ENCODE data around the gene IRF4. TPM values are rescaled to one million over a fixed set of nuclear protein-coding genes. Genes with fewer than 3 reads are reported as not detected.

IRF4 gene
- total and polyA plus RNA-seq, 2 donors (not counting 1 experiment from before 2014, with no cell fraction given): 75.7 to 142 TPM

GRCh38 chr6:343960-344815 is 47.4 kb upstream of the IRF4 start:
- peaks cover 76% of the 10 kb centered on the region for H3K4me1 Mint-ChIP-seq
- H3K9me3 Mint-ChIP-seq (ENCODE audit: insufficient read depth): no peaks in the 10 kb centered on the region
- H3K4me3 Mint-ChIP-seq: no peak overlapping the region
- H3K4me2 ChIP-seq (replicated peaks; ENCODE audit: low read depth, low read length, poor library complexity, severe bottlenecking): no peak overlapping the region
- peaks cover 58 to 90% of the 10 kb centered on the region in 2 donors for H3K4me1 ChIP-seq (ENCODE audit: control insufficient read depth in 2 of 2, insufficient read depth in 2 of 2, low read length in 2 of 2)
- H3K27ac Mint-ChIP-seq: peak overlapping the region; percentile 18
- intact Hi-C loops (cut with micrococcal nuclease): no loop called here
- H3K27ac ChIP-seq (ENCODE audit: low read length in 2 of 2): no peak overlapping the region
- H3K9ac ChIP-seq (ENCODE audit: low read length): no peak overlapping the region
- TF ChIP-seq CTCF (IDR thresholded peaks at IDR 0.05) (no peak), EZH2 (IDR thresholded peaks at IDR 0.05; ENCODE audit: borderline replicate concordance, insufficient read depth, low read depth, low read length, poor library complexity, severe bottlenecking) (no peak)
- ATAC-seq (ENCODE audit: low read depth) (no peak), DNase-seq (no peak)
- WGBS (ENCODE audit: insufficient coverage): 93% methylated on average over 20 of the region's 20 CpGs
- H3K4me3 ChIP-seq (ENCODE audit: control extremely low read depth in 1 of 5, extremely low read depth in 1 of 5, insufficient read depth in 1 of 5, low read depth in 2 of 5, low read length in 4 of 5): no peak overlapping the region
- CTCF ChIA-PET: interaction anchor here (0.8 to 1.4 kb wide), 2 partner anchors 17 to 54 kb away, joined by 4 to 5 read pairs; no protein-coding TSS in a partner anchor
- H3K27me3 Mint-ChIP-seq: no peaks in the 10 kb centered on the region
- peaks cover 0 to 76% of the 10 kb centered on the region in 2 experiments for H3K36me3 ChIP-seq (replicated peaks in 1 of 2; ENCODE audit: control extremely low read depth in 1 of 2, control insufficient read depth in 1 of 2, extremely low read depth in 1 of 2, insufficient read depth in 2 of 2, low read length in 1 of 2)
- POLR2A ChIA-PET: no interaction called here
- no peak overlapping the region for H2AFZ ChIP-seq (ENCODE audit: insufficient read depth, low read depth, low read length, poor library complexity, severe bottlenecking)
- peaks cover 0 to 41% (median 0%) of the 10 kb centered on the region in 3 donors for H3K9me3 ChIP-seq (ENCODE audit: control extremely low read depth in 1 of 3, control insufficient read depth in 2 of 3, insufficient read depth in 1 of 3, low read length in 2 of 3)
- H4K20me1 ChIP-seq (ENCODE audit: control insufficient read depth, insufficient read depth, low read length, poor library complexity, severe bottlenecking): no peaks in the 10 kb centered on the region
- H3K79me2 ChIP-seq (ENCODE audit: control insufficient read depth, insufficient read depth, low read length): peaks cover 86% of the 10 kb centered on the region
- no peaks in the 10 kb centered on the region for H3K27me3 ChIP-seq (replicated peaks in 1 of 4; ENCODE audit: control extremely low read depth in 1 of 4, control insufficient read depth in 3 of 4, insufficient read depth in 4 of 4, low read length in 3 of 4)

GRCh38 chr6:344816-345340 is 46.7 kb upstream of the IRF4 start:
- WGBS (ENCODE audit: insufficient coverage): 96% methylated on average over 4 of the region's 8 CpGs
- CTCF ChIA-PET: interaction anchor here (1.2 to 1.4 kb wide), 2 partner anchors 16 to 32 kb away, joined by 3 to 4 read pairs; no protein-coding TSS in a partner anchor

More at GRCh38 chr6:344816-345340, 46.7 kb upstream of the IRF4 start:
- Histone ChIP-seq H3K27me3 (replicated peaks in 1 of 4; ENCODE audit: control extremely low read depth in 1 of 4, control insufficient read depth in 3 of 4, insufficient read depth in 4 of 4, low read length in 3 of 4) (no peaks in the 10 kb centered on the region), H3K4me1 (ENCODE audit: control insufficient read depth in 2 of 2, insufficient read depth in 2 of 2, low read length in 2 of 2) (peaks cover 52 to 90% of the 10 kb centered on the region in 2 donors), H3K36me3 (replicated peaks in 1 of 2; ENCODE audit: control extremely low read depth in 1 of 2, control insufficient read depth in 1 of 2, extremely low read depth in 1 of 2, insufficient read depth in 2 of 2, low read length in 1 of 2) (peaks cover 0 to 82% of the 10 kb centered on the region in 2 experiments), H3K9ac (ENCODE audit: low read length) (no peak overlapping the region), H2AFZ (ENCODE audit: insufficient read depth, low read depth, low read length, poor library complexity, severe bottlenecking) (no peak overlapping the region), H3K27ac (ENCODE audit: low read length in 2 of 2) (no peak overlapping the region), H3K4me2 (replicated peaks; ENCODE audit: low read depth, low read length, poor library complexity, severe bottlenecking) (no peak overlapping the region), H3K79me2 (ENCODE audit: control insufficient read depth, insufficient read depth, low read length) (peaks cover 90% of the 10 kb centered on the region), H3K9me3 (ENCODE audit: control extremely low read depth in 1 of 3, control insufficient read depth in 2 of 3, insufficient read depth in 1 of 3, low read length in 2 of 3) (peaks cover 0 to 47% (median 0%) of the 10 kb centered on the region in 3 donors), H3K4me3 (ENCODE audit: control extremely low read depth in 1 of 5, extremely low read depth in 1 of 5, insufficient read depth in 1 of 5, low read depth in 2 of 5, low read length in 4 of 5) (no peak overlapping the region), H4K20me1 (ENCODE audit: control insufficient read depth, insufficient read depth, low read length, poor library complexity, severe bottlenecking) (no peaks in the 10 kb centered on the region)
- no peak for DNase-seq
- peak overlapping the region; percentile 18 for H3K27ac Mint-ChIP-seq
- H3K9me3 Mint-ChIP-seq (ENCODE audit: insufficient read depth): no peaks in the 10 kb centered on the region
- H3K4me3 Mint-ChIP-seq: no peak overlapping the region
- TF ChIP-seq EZH2 (IDR thresholded peaks at IDR 0.05; ENCODE audit: borderline replicate concordance, insufficient read depth, low read depth, low read length, poor library complexity, severe bottlenecking): no peak
- TF ChIP-seq CTCF (IDR thresholded peaks at IDR 0.05): no peak
- no peaks in the 10 kb centered on the region for H3K27me3 Mint-ChIP-seq
- intact Hi-C loops (cut with micrococcal nuclease): no loop called here
- no peak for ATAC-seq (ENCODE audit: low read depth)
- POLR2A ChIA-PET: interaction anchor here (1.2 kb wide), 1 partner anchor 16 kb away, joined by 3 read pairs; no protein-coding TSS in a partner anchor
- peaks cover 77% of the 10 kb centered on the region for H3K4me1 Mint-ChIP-seq

All from B cell (primary cell).